Measurements from ENCODE around the gene RSL1D1. TPM values are rescaled to one million over a fixed set of nuclear protein-coding genes. Genes with fewer than 3 reads are reported as not detected.

The RSL1D1 gene
- polyA plus RNA-seq, 3 donors, result 46.1 to 182 (median 124) TPM

- Histone ChIP-seq H3K79me2 (ENCODE audit: insufficient read depth, low read length) (peaks cover 46% of the 10 kb centered on the region), H3K4me1 (ENCODE audit: control insufficient read depth in 1 of 2, insufficient read depth in 2 of 2, low read length in 2 of 2) (no peaks in the 10 kb centered on the region), H3K27me3 (ENCODE audit: control insufficient read depth in 2 of 2, insufficient read depth in 2 of 2, low read length in 2 of 2) (no peaks in the 10 kb centered on the region), H3K4me3 (replicated peaks in 1 of 3; ENCODE audit: low read depth in 2 of 3, low read length in 3 of 3) (no peak overlapping the region), H3K9ac (ENCODE audit: insufficient read depth, low read length, poor library complexity, severe bottlenecking) (no peak overlapping the region), H3K36me3 (replicated peaks in 1 of 2; ENCODE audit: control insufficient read depth in 1 of 2, insufficient read depth in 2 of 2, low read length in 2 of 2) (peaks cover 0 to 8% of the 10 kb centered on the region in 2 donors), H4K20me1 (ENCODE audit: insufficient read depth, low read length) (peaks cover 43% of the 10 kb centered on the region), H3K27ac (ENCODE audit: low read depth in 1 of 2, low read length in 2 of 2) (no peak overlapping the region), H2AFZ (ENCODE audit: insufficient read depth, low read depth, low read length, poor library complexity, severe bottlenecking) (no peak overlapping the region), H3K4me2 (replicated peaks; ENCODE audit: extremely low read depth, low read length, poor library complexity, severe bottlenecking) (no peak overlapping the region), H3K9me3 (replicated peaks in 1 of 2; ENCODE audit: control insufficient read depth in 1 of 2, insufficient read depth in 1 of 2, low read length in 2 of 2) (no peaks in the 10 kb centered on the region)
- WGBS (ENCODE audit: insufficient coverage), result no CpG with 5 or more reads among the region's 2 CpGs
- Mint-ChIP-seq H3K27ac (no peak overlapping the region), H3K27me3 (ENCODE audit: low read depth in 3 of 3) (no peaks in the 10 kb centered on the region), H3K9me3 (no peaks in the 10 kb centered on the region), H3K4me1 (peaks cover 1% of the 10 kb centered on the region), H3K36me3 (peaks cover 6 to 13% of the 10 kb centered on the region in 2 donors), H3K4me3 (no peak overlapping the region)
- DNase-seq, result no peak
- intact Hi-C loops (cut with micrococcal nuclease), result no loop called here
- TF ChIP-seq CTCF (IDR thresholded peaks at IDR 0.05), result no peak
These were observed 11.1 kb upstream of the RSL1D1 start for GRCh38 chr16:11862489-11862888.

- no peak overlapping the region for H3K4me3 ChIP-seq (replicated peaks in 1 of 3; ENCODE audit: low read depth in 2 of 3, low read length in 3 of 3)
- no peaks in the 10 kb centered on the region for H3K9me3 ChIP-seq (replicated peaks in 1 of 2; ENCODE audit: control insufficient read depth in 1 of 2, insufficient read depth in 1 of 2, low read length in 2 of 2)
- intact Hi-C loops (cut with micrococcal nuclease), result loop anchor here in 1 of 2 donors (10.0 kb wide), 1 partner anchor 58 kb away; the partner anchor contains the start of gene GSPT1
- Mint-ChIP-seq H3K27ac (no peak overlapping the region), H3K9me3 (no peaks in the 10 kb centered on the region), H3K36me3 (peaks cover 12 to 27% of the 10 kb centered on the region in 2 donors), H3K27me3 (ENCODE audit: low read depth in 3 of 3) (peaks cover 0 to 2% (median 0%) of the 10 kb centered on the region in 3 donors), H3K4me1 (peaks cover 17% of the 10 kb centered on the region), H3K4me3 (no peak overlapping the region)
- peaks cover 82% of the 10 kb centered on the region for H3K79me2 ChIP-seq (ENCODE audit: insufficient read depth, low read length)
- peaks cover 36% of the 10 kb centered on the region for H4K20me1 ChIP-seq (ENCODE audit: insufficient read depth, low read length)
- H3K4me2 ChIP-seq (replicated peaks; ENCODE audit: extremely low read depth, low read length, poor library complexity, severe bottlenecking), result no peak overlapping the region
- no peak overlapping the region for H2AFZ ChIP-seq (ENCODE audit: insufficient read depth, low read depth, low read length, poor library complexity, severe bottlenecking)
- no peak for TF ChIP-seq CTCF (IDR thresholded peaks at IDR 0.05)
- no peak for DNase-seq
- H3K36me3 ChIP-seq (replicated peaks in 1 of 2; ENCODE audit: control insufficient read depth in 1 of 2, insufficient read depth in 2 of 2, low read length in 2 of 2), result peaks cover 3 to 14% of the 10 kb centered on the region in 2 donors
- H3K9ac ChIP-seq (ENCODE audit: insufficient read depth, low read length, poor library complexity, severe bottlenecking), result no peak overlapping the region
- no peak overlapping the region for H3K27ac ChIP-seq (ENCODE audit: low read depth in 1 of 2, low read length in 2 of 2)
- H3K4me1 ChIP-seq (ENCODE audit: control insufficient read depth in 1 of 2, insufficient read depth in 2 of 2, low read length in 2 of 2), result peaks cover 8% of the 10 kb centered on the region in 2 donors
- H3K27me3 ChIP-seq (ENCODE audit: control insufficient read depth in 2 of 2, insufficient read depth in 2 of 2, low read length in 2 of 2), result no peaks in the 10 kb centered on the region
- 100% methylated on average over 1 of the region's 4 CpGs for WGBS (ENCODE audit: insufficient coverage)
These were observed 5.8 kb upstream of the RSL1D1 start for GRCh38 chr16:11857161-11857560.

Data from CD14-positive monocyte (primary cell).